HFFc6 (cell line): Measurements from ENCODE around the gene ACD. TPM values are rescaled to one million over a fixed set of nuclear protein-coding genes. Genes with fewer than 3 reads are reported as not detected.
A peak's percentile ranks its signal among the peaks of the same experiment; 100 is the strongest.

Source experiments
- DNase-seq: peaks from one replicate; pipeline ENCODE4 v3.0.0-alpha.2; 2018
- H3K27ac Mint-ChIP-seq: 2 replicates; pipeline ENCODE4 v1.8.0; 2020; ENCODE audit warnings: mild to moderate bottlenecking, mixed read lengths
- H3K27me3 Mint-ChIP-seq: 2 replicates; pipeline ENCODE4 v1.8.0; 2021; ENCODE audit warnings: mild to moderate bottlenecking, moderate library complexity, mixed read lengths; ENCODE audit not compliant: insufficient read depth
- H3K36me3 Mint-ChIP-seq: 2 replicates; pipeline ENCODE4 v1.8.0; 2021; ENCODE audit warnings: low read depth, mixed read lengths
- H3K4me1 Mint-ChIP-seq: 2 replicates; pipeline ENCODE4 v1.8.0; 2020; ENCODE audit warnings: low read depth, mixed read lengths
- H3K4me3 Mint-ChIP-seq: 2 replicates; pipeline ENCODE4 v1.8.0; 2020; ENCODE audit warnings: mild to moderate bottlenecking, moderate library complexity, mixed read lengths
- H3K9me3 Mint-ChIP-seq: 2 replicates; pipeline ENCODE4 v1.8.0; 2020; ENCODE audit warnings: mild to moderate bottlenecking, mixed read lengths
- CTCF ChIP-seq: fragments of 200-600 bp; sonication (generic); IDR thresholded peaks from 2 replicates; pipeline ENCODE4 v1.5.0; 2021; ENCODE audit warnings: antibody characterized with exemption, mild to moderate bottlenecking
- total RNA-seq, 6 experiments: library from RNA; stranded (reverse); fragmentation: NEBNext Ultra II Directional; extraction: Animal tissue kit (Norgen Biotek cat#: 25700); gene quantifications; 2 replicates in 1 of 6; 3 replicates in 5 of 6; pipeline ENCODE4 v1.2.3, GENCODE V29; 2021

ACD gene
- total RNA-seq, 6 experiments from 2014 or later = 18.0 to 25.8 (median 23.9) TPM

- no peaks in the 10 kb centered on the region for H3K36me3 Mint-ChIP-seq
- no peak overlapping the region for H3K4me3 Mint-ChIP-seq
- H3K4me1 Mint-ChIP-seq = peaks cover 10% of the 10 kb centered on the region
- peaks cover 5% of the 10 kb centered on the region; the same call in 1 of the 2 replicates for H3K27me3 Mint-ChIP-seq
- TF ChIP-seq CTCF = no peak
- no peak for DNase-seq
- H3K9me3 Mint-ChIP-seq = no peaks in the 10 kb centered on the region
- H3K27ac Mint-ChIP-seq = no peak overlapping the region
Measured at GRCh38 chr16:67672306-67672705, 12.2 kb upstream of the ACD start.

- Mint-ChIP-seq H3K27ac (no peak overlapping the region), H3K27me3 (peaks cover 5% of the 10 kb centered on the region; the same call in 1 of the 2 replicates), H3K4me1 (peaks cover 21% of the 10 kb centered on the region), H3K36me3 (no peaks in the 10 kb centered on the region), H3K9me3 (no peaks in the 10 kb centered on the region), H3K4me3 (no peak overlapping the region)
- no peak for TF ChIP-seq CTCF
- no peak for DNase-seq
Measured at GRCh38 chr16:67669499-67670101, 9.5 kb upstream of the ACD start.

- H3K9me3 Mint-ChIP-seq = no peaks in the 10 kb centered on the region
- DNase-seq = no peak
- H3K4me3 Mint-ChIP-seq = no peak overlapping the region
- H3K27ac Mint-ChIP-seq = no peak overlapping the region
- peaks cover 7% of the 10 kb centered on the region; the same call in 1 of the 2 replicates for H3K27me3 Mint-ChIP-seq
- TF ChIP-seq CTCF = peak; percentile 9; the same call in 1 of the 2 replicates
- H3K4me1 Mint-ChIP-seq = peaks cover 21% of the 10 kb centered on the region
- H3K36me3 Mint-ChIP-seq = no peaks in the 10 kb centered on the region
Measured at GRCh38 chr16:67668495-67669157, 8.6 kb upstream of the ACD start.

GRCh38 chr16:67667817-67668494 lies 7.9 kb upstream of the ACD start:
- Mint-ChIP-seq H3K4me3 (no peak overlapping the region), H3K4me1 (peaks cover 21% of the 10 kb centered on the region), H3K27me3 (peaks cover 7% of the 10 kb centered on the region; the same call in 1 of the 2 replicates), H3K9me3 (no peaks in the 10 kb centered on the region), H3K27ac (no peak overlapping the region; the same call in 1 of the 2 replicates), H3K36me3 (no peaks in the 10 kb centered on the region)
- peak; percentile 81 for TF ChIP-seq CTCF
- peak; percentile 95 for DNase-seq

GRCh38 chr16:67667453-67667816 lies 7.4 kb upstream of the ACD start:
- Mint-ChIP-seq H3K27ac (peak overlapping the region; percentile 85), H3K27me3 (peaks cover 7% of the 10 kb centered on the region; the same call in 1 of the 2 replicates), H3K36me3 (no peaks in the 10 kb centered on the region), H3K4me1 (peaks cover 16% of the 10 kb centered on the region), H3K9me3 (no peaks in the 10 kb centered on the region), H3K4me3 (peak overlapping the region; percentile 82)
- no peak for TF ChIP-seq CTCF
- no peak for DNase-seq
